ENCODE results near the gene RELN.

DNA sequence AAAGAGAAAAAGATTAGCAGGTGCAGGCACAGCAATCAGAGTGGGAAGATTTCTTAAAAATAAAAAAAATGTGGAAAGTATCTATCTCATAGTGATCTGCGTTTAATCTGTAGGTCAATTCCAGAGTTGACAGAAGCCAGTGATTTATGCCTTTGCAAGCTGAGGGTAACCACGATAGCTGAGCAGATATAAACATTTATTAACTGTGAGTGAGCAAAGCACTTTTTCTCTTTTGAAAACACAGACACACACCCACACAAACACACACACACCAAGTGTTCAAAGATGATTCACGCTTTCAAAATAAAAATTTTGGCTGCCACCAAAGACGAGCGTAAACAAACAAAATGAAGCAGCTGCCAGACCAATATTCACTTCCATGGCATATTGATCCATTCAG is 300.2 kb downstream of the RELN start:
- TF ChIP-seq POLR2A (IDR thresholded peaks at IDR 0.05; ENCODE audit: low read depth, low read length) = no peak
- TF ChIP-seq DPF2 (IDR thresholded peaks at IDR 0.05) = no peak
- TF ChIP-seq, protein P1, sequence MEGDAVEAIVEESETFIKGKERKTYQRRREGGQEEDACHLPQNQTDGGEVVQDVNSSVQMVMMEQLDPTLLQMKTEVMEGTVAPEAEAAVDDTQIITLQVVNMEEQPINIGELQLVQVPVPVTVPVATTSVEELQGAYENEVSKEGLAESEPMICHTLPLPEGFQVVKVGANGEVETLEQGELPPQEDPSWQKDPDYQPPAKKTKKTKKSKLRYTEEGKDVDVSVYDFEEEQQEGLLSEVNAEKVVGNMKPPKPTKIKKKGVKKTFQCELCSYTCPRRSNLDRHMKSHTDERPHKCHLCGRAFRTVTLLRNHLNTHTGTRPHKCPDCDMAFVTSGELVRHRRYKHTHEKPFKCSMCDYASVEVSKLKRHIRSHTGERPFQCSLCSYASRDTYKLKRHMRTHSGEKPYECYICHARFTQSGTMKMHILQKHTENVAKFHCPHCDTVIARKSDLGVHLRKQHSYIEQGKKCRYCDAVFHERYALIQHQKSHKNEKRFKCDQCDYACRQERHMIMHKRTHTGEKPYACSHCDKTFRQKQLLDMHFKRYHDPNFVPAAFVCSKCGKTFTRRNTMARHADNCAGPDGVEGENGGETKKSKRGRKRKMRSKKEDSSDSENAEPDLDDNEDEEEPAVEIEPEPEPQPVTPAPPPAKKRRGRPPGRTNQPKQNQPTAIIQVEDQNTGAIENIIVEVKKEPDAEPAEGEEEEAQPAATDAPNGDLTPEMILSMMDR (IDR thresholded peaks at IDR 0.05 in 2 of 3, conservative IDR thresholded peaks at IDR 0.05 in 1 of 3; ENCODE audit: control insufficient read depth in 2 of 3, extremely low read depth in 1 of 3, insufficient read depth in 1 of 3, low read depth in 3 of 3, low read length in 3 of 3) = no peak
- TF ChIP-seq, protein P2, sequence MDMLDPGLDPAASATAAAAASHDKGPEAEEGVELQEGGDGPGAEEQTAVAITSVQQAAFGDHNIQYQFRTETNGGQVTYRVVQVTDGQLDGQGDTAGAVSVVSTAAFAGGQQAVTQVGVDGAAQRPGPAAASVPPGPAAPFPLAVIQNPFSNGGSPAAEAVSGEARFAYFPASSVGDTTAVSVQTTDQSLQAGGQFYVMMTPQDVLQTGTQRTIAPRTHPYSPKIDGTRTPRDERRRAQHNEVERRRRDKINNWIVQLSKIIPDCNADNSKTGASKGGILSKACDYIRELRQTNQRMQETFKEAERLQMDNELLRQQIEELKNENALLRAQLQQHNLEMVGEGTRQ (IDR thresholded peaks at IDR 0.05; ENCODE audit: borderline replicate concordance, low read depth, low read length) = no peak
- no peak for TF ChIP-seq TAF1 (IDR thresholded peaks at IDR 0.05; ENCODE audit: borderline replicate concordance, low read depth, low read length)
- no peak for TF ChIP-seq EZH2 (IDR thresholded peaks at IDR 0.05; ENCODE audit: borderline replicate concordance, control insufficient read depth, low read depth, low read length)

Data from GM12878 (cell line).